Measurements from ENCODE around the gene RASSF4.

RASSF4 gene

DNA sequence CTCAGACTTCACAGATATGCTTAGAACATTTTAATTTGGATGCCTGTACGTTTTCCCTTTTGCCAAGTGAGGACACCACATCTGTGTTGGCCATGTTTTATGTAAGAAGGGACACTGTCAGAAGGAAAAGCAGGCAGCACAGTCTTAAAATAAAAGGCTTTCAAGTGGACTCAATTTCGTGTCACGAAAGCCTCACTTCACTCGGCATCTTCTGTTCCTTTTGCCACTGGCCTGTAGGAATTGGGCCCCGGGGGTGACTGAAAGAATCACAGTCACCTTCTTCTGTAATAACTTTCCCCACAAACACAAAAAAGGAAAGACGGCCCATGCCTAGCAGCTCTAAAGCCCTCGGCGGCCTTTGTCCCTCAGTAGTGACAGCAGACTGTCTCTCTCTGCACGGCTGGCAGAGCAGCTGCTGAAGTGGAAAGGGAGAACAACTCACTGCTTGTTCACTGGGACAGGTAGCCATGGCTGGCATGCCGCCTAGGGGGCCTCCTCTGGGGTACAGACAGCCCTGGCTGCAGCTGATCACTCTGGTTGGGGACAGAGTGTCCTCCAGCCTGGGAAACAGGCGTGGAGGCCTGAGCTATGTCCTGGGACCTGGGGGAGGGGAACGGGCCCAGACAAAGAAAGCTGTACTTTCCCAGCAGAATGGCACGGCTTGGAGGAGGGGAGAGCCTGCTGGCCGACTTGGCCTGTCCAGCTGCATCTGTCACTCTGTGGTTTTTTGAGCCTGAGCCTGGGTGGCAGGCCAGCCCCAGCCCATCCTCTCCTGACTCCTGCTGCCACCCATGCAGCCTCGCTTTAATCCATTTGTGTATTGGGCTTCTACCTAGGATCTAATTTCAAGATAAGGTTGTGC is 4.4 kb downstream of the RASSF4 start:
- DNase-seq = no peak

DNA sequence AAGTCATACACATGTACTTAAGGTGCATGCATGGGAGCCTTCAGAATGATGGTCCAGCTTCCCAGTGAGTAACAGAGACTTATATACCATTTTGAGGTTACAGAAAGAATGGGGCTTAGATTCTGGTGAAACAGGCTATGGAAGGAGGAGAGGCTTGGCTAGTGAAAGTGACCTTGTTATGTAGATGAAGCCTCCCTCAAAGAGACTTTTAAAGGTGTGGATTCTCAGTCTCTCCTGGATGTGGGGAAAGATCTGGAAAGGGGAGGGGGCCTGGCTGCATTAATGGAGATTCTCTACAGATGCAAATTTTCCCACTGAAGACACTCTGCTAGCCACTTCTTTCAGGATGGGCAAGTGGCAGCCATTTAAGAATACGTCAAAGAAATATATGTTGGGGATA is 5.5 kb downstream of the RASSF4 start:
- no peak for DNase-seq

DNA sequence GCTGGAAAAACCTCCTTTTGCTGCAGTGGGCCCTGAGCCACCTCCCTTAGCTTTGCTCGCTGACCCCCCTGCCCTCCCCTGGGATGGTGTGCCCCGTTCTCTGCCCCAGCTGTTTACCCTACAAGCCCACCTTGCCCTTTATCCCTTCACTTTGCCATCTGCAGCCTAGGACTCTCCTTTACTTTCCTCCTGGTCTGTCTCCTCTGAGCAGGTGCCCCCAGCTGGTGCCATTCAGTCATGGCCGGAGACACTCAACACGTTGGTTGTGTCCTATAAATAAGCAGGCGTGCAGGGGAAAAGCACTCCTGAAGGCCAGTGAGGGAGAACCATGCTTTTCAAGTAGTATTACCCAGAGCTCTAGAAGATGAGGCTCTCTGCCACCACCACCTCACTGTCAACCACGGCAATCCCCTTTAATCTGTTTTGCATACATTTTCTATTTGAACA is 6.1 kb downstream of the RASSF4 start:
- DNase-seq = peak; percentile 28

DNA sequence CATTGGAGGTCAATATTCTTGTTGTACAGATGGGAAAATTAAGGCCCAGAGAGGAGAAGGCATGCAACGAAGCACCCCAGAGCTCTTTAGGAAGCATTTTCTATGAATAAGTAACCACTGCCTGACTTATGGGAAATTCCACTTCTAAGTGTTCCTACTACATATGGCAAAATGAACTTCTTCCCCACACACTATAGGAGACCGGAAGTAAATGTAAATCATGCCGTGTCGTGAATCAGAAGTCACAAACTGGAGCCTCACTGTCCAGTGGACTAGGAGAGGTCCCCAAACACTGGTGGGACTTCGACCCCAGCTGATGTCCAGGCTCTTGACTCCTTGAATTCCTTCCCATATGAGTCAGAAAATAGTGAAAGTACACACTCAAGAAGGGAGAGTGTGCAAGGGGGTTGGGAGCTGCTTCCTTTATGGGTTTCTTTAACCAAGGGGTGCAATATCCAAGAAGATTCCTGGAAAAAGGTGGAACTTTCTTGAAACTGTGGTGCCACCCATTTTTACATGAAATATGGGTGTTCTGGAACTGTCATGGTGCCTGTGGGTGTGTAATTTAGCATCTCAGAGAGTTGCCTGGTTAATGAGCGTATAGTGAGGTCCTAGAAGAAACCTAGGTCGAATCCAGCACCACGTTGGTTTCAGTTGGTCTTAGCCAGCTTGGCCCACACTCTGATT is 6.7 kb downstream of the RASSF4 start:
- no peak for DNase-seq

DNA sequence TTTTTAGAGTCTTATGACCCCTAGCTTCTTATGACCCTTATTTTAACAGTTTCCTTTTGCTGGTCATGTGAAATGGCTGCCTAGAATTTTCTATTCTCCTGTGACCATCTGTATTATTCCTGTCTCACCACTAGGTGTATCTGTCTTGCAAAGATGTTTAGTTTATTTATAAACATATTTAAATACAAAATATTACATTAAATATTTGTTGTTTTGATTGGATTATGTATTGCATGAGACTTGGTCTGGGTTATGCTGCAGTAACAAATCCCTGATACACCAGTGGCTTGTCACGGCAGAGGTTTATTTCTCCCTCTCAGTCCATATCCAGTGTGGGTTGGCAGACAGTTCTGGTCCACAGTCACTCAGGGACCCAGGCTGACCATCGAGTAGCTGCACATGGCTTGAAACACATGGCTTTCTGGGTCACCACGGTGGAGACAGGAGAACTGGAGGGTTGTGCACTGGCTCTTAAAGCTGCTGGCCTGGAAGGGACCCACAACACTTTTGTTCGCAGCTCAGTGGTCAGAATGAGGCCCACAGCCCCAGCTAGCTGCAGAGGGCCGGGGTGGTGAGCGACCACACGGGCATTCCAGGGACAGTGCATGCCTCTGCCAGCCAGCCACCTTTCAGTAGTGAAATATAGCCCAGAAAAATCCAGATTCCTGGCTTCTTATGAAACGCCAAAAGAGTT is 7.4 kb downstream of the RASSF4 start:
- no peak for DNase-seq

DNA sequence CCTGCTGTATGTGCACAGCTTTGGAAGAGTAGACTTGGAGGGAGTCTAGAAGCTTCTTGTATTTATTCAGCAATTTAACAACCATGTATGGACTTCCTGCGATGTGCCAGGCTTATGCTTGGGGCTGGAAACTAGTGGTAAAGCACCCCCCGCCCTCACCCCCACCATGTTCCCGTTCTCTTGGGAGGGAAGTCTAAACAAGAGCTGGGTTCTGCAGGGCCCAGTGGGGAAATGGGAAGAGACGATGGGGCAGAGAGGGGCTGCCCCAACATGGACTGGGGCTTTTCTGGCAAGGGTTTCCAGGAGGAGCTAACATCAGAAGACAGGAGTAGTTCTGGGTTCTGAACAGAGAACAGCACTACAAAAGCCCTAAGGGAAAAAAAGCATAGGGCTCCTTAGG is 8.0 kb downstream of the RASSF4 start:
- DNase-seq = no peak

DNA sequence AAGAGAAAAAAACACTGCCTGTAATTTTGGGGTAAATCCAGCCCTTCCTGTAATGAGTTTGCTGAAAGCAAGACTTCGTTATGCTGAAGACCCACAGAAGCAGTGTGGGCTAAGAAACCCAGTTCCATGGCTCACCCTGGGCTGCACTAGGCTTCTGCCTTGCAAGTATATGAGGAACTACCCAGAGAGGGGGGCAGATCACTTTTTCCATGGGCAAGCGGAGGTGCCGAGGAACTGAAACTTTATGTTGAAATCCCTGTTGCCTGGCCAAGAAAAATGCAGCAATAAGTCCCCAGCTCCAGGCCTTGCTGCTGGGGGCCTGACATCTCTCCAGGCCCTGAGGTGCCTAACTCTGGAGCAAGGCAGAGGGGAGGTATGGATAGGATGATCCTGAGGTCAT is 8.5 kb downstream of the RASSF4 start:
- no peak for DNase-seq

DNA sequence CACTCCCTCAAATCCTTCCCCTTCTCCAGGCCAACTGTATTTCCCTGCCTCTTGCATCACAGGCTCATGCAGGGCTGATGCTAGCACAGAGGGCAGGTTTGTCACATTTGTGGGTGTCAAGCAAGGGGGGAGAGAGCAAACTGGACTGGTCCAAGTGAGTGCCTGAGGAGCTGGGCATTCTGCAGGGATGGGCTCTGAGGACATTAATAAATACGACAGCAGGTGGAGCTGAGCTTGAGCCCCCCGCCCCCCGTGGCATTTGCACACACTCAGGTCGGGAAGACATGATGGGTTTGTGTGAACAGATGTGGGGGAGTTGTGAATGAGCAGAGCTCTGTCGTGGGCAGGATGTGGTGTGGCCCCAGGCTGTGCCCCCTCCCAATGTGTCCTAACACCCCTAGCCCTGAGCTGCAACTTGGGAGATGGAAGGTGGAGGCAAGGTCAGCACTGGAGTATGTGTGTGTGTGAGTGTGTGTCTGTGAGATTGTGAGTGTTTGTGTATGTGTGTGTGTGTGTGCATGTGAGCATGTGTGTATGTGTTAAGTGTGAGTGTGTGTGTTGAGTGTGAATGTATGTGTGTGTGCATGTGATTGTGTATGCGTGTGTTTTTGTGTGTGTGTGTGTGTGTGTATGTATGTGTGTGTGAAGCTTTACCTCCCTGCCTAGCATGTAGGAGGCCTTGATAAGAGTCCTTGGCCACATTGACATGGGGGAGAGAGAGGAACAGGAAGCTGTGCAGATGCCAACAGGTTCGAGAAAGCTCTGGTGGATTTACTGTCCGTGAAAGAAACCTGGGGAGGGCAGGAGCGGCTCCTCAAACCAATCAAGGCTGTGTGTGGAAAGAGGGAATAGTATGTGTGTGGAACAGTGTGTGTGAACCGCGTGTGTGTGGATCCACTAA is 9.1 kb downstream of the RASSF4 start:
- DNase-seq = no peak

DNA sequence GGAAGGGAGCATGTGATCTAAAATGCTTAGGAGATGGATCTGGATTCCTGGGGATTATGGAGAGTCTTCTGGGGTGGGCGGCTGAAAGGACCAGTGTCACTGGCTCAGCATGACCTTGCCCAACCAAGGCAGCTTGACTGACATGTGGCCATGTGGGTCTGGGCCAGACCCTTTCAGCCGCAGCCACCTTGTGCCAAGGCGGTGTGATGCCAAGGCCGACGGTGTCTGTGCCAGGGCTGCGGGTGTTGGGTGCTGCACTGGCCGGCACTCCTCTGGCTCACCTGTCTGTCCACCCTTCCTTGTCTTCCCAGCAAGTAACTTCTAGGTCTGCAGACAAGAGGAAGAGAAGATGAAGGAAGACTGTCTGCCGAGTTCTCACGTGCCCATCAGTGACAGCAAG is 10.3 kb downstream of the RASSF4 start:
- DNase-seq = no peak

DNA sequence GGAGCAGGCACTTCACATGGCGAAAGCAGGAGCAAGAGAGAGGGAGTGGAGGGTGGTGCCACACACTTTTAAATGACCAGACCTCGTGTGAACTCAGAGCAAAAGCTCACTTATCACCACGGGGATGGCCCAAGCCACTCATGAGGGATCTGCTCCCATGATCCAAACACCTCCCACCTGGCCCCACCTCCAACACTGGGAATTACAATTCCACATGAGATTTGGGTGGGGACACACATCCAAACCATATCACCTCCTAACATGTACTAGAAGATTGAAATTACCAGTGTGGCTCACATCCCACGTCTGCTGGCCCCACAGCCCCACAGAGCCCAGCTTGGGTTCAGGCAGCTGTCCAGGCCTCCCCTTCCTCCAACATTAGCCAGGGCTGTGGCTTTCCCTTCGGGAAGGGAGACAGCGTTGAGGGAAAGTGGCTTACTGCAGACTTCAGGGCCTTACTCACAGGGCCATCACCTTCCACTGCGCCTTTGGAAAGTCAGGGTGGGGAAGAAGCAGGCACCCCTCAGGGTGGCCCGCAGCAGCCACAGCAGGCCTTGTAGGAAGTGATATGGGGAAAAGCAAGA is 11.3 kb downstream of the RASSF4 start:
- no peak for DNase-seq

DNA sequence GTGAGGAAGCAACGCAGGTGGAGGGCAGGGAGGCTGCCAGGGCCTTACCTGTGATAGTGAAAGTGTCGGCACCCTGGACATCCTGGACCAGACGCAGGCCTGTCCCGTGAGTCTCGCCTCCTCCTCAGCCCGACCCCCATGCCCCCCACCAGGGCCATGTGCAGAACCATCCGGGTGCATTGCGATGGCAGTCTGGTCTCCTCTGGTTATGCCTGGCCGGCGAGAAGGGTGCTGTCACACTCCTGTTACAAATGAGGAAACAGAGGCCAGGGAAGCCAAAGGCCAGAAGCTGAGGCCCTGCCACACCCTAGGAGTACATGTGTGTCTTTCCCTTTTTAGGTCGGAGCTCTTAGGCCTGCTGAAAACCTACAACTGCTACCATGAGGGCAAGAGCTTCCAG is 11.8 kb downstream of the RASSF4 start:
- DNase-seq = no peak

DNA sequence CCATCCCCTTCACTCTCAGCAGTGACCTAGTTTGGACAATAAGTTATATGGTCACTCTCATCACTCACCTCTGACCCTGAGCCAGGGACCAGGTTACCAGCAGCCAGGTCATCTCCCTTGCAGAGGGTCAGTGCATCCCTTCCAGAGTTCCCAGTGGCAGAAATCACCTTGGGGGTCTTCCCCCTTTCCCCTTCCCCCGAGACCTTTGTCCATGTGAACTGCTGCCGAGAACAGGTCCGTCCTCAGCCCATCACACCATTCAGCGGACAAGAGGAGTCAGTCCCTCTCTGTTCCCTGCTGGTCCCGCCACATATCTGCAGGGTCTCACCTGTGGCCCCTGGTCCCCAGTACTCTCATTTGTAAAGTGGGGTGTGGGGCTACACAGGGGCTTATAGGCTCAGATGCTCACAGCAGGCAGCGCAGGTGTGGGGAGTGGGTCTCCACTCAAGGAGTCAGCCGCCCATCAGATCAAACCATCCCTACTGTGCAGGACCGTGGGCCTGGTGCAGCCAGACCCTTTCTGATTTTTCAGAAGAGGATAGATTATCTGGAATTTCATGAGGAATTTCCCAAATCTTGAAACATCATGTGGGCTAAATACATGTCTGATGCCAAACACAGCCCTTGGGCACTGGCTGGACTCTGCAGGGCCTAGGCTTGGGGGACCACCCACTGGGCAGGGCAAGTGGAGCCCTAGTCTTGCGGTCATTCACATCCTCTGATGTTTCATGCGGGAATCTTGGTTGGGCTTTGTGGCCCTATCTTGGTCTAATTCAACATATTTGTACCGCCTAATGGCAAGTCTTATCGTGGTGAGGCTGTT is 12.5 kb downstream of the RASSF4 start:
- DNase-seq = no peak

DNA sequence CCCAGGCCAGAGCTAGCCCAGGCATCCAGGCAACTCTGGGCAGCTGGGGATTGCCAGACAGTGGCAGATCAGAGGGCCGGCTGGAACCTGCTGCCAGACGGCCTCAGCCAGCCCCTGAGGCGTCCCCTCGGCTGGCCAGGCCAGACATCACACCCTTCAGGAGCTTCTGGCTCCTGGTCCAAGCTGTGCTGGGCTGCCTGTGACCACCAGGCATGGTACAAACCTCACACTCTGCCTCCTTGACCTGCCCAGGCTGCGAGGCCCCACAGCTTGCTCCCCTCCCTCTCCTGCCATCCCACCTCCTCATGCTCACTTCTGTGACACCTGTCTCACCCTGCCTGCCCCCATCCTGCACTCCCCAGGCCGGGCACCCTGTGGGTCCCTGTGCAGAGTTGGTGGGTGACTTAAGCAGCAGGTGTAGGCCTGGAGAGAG is 13.3 kb downstream of the RASSF4 start:
- DNase-seq = no peak

DNA sequence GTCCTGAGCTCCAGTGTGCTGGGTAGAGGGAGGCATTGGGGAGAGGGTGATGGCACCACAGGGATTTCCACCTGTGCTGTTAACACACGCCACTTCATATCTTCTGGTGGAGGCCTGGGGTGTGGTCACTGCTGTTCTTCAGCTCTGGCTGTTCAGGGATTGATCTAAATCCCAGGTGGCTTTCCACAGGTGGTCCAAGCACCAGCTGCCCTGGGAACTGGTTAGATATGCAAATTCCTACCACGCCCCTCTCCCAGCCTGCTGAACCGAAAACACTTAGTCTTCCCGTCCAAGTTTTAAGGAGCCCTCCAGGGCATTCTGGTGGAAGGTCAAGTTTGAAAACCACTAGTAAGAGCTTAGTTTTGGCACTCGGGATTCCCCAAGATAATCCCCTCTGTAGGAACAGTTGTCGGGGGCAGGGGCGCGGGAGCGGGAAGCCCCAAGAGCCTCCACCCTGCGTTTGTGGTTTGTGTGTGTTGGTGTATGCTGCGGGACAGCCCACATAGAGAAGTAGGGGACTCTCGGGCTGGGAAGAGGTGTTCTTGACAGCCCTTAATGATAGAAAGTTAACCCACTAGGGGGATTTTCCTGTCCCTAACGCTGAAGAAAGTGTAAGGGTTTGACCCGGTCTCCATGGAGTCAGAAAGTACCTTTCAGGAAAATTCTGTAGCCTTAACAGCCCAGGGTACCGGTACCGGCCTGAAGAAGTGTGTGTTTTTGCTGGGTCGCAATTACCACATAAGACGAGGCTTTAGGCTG is 13.9 kb downstream of the RASSF4 start:
- no peak for DNase-seq

DNA sequence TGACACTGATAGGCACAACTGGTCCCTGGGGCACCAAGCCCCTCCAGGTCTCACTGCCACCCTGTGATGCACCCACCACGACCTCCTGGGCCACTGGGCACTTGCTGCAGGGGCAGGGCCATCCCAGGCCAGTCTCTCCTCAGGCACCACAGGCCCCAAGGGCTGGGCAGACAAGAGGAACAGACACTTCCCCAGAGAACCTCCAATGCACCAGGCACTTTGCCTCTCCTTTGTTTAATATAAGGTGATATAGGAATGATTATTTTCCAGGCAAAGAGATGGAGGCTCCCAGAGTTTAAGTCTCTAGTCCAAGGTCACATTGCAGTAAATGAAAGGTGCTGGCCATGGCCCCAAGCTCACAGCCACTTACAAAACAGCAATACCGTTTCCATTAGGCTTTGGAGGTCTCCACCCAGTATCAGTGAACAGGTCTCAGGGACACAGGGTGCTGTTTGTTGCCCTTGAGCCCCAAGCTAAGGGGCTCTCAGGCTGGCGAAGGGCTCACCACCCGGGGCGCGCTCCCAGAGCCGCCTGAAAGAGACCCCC is 14.6 kb downstream of the RASSF4 start:
- DNase-seq = no peak

DNA sequence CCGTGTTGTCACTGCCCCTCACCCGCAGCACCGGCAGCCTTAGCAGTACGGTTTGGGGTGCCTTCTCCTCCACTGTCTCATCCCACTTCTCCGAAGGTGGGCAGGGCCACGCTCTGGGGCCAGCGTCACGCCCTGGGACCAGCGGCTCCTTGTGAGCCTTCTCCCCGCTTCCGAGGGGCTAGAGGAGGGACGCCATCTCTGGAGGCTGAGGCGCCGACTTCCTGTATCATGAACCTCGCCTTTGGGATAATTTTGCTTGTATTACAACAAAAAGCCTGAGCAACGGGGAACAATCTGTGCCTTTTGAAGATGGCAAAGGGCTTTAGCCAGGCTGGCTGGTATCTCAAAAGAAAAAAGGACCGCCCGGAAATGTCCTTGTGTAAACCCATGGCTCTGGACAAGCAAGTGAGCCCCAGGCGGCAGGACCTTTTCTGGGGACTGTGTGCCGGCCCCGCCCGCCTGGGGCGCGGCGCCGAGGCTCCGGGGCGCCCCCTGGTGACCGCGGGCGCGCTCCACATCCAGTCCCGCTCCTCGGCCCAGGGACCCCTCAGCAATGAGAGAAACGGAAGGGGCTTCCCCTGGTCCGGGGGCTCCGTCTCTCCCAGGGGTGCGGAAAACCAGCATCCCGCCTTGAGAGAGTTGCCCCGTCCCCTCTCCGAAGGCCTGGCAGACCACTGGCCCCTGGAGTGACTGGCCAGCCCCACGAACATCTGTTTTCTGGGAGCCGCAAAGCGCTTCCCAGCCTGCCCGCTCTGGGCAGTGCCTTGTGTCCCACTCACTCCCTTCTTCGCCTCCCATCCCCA is 15.2 kb downstream of the RASSF4 start:
- no peak for DNase-seq

DNA sequence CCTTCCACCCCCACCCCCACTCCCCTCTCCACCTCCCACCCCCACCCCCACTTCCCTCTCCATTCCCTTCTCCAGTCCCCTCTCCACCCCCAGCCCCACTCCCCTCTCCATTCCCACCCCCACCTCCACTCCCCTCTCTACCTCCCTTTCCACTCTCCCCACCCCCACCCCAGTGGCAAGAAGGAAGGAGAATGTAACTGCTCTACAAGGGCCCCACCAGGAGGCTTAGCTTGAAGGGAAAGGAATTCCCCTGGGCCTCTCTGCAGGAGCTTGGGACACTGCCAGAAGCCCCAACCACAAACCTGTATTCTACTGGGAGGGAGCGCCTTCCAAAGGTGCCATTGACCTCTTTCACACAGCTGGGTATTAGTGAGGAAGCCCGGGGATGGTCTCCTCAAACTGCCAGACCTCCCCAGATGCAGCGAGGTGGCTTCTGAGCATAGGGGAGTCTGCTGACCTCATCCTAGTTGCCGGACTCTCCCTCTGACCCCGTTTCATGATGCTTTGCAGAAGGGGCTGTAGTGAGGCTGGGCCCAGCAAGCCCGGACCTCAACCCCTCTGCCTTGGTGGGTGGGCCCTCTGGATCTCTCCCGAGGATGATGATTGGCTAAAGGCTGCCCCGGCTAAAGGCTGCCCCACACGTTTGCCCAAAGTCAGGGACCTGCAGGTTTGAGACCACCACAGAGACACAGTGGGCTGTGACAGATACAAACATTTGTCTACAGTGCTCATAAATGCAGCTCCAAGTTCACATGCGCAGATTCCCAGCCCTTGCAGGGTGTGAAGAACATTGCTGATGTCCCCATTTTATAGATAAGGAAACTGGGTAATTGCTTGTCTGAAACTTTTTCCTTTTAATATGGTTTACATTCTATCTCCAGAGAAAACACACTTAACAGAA is 16.1 kb downstream of the RASSF4 start:
- DNase-seq = no peak

Measured in NCI-H510A (cell line).